ENCODE measurements around the gene PRKAB2. TPM values are rescaled to one million over a fixed set of nuclear protein-coding genes. Genes with fewer than 3 reads are reported as not detected.

The PRKAB2 gene
- total RNA-seq, 1 experiment from 2014 or later, result 17.8 TPM

DNA sequence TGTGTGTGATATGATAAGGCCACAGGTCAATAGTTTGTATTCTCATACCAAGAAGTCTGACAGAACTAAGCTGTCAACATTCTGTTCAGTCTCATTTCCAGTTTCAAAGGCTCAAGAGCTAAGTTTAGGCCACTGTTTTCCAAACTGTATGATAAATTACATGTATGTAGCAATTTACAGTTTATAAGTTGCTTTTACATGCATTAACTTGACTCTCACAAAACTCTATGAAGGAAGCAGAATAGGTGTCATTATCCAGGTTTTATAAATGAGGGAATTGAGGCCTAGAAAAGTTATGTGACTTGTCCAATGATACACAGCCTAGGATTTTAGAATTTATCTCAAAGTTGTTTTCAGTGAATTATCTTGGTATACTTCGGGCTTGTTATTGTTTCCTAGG lies 29.5 kb upstream of the PRKAB2 start:
- H3K4me1 Mint-ChIP-seq, result no peaks in the 10 kb centered on the region

More for the DNA sequence above, 29.5 kb upstream of the PRKAB2 start:
- no peak overlapping the region for H2BK120ac ChIP-seq (ENCODE audit: low read depth, low read length, poor library complexity, severe bottlenecking)
- no peak overlapping the region for H2BK20ac ChIP-seq (ENCODE audit: low read depth, low read length, poor library complexity, severe bottlenecking)
- no peaks in the 10 kb centered on the region for H3K9me3 Mint-ChIP-seq
- H3K4me2 ChIP-seq (ENCODE audit: insufficient read depth, insufficient read length, low read length), result no peak overlapping the region
- no peak overlapping the region for H3K27ac Mint-ChIP-seq
- no peak overlapping the region for H2AFZ ChIP-seq (ENCODE audit: low read length)
- no peak overlapping the region for H2BK5ac ChIP-seq (ENCODE audit: insufficient read length, low read length)
- no peaks in the 10 kb centered on the region for H3K79me2 ChIP-seq (ENCODE audit: insufficient read depth, low read length)
- H4K8ac ChIP-seq (replicated peaks; ENCODE audit: insufficient read length, low read depth, low read length), result no peak overlapping the region
- H4K91ac ChIP-seq (ENCODE audit: insufficient read length, low read depth, low read length), result no peak overlapping the region
- no peak overlapping the region for H2AK5ac ChIP-seq (ENCODE audit: insufficient read length, low read length)
- no CpG with 5 or more reads among the region's 1 CpG for WGBS (ENCODE audit: extremely low coverage, insufficient read length, low lambda C conversion rate)
- no peaks in the 10 kb centered on the region for H3K36me3 Mint-ChIP-seq (ENCODE audit: insufficient read depth in 1 of 3, low read depth in 3 of 3)
- no peaks in the 10 kb centered on the region for H3K9me3 ChIP-seq (ENCODE audit: control insufficient read depth, low read depth, low read length)
- no peak overlapping the region for H4K5ac ChIP-seq (ENCODE audit: insufficient read length, low read depth, low read length)
- H3K23me2 ChIP-seq (ENCODE audit: insufficient read length, low read depth, low read length, poor library complexity, severe bottlenecking), result no peaks in the 10 kb centered on the region
- no peak for TF ChIP-seq CTCF (conservative IDR thresholded peaks at IDR 0.05)
- no peak overlapping the region for H3T11ph ChIP-seq (ENCODE audit: low read length)
- no peak overlapping the region for H2BK15ac ChIP-seq (ENCODE audit: low read depth, low read length)
- no peak overlapping the region for H3K56ac ChIP-seq (ENCODE audit: insufficient read length, low read depth, low read length)
- H3K18ac ChIP-seq (ENCODE audit: insufficient read length, low read depth, low read length), result no peak overlapping the region
- no peaks in the 10 kb centered on the region; the same call in 1 of the 2 replicates for H3K27me3 Mint-ChIP-seq (ENCODE audit: low read depth)
- no peaks in the 10 kb centered on the region for H3K27me3 ChIP-seq (ENCODE audit: insufficient read depth, low read length)
- no peaks in the 10 kb centered on the region for H3K79me1 ChIP-seq (ENCODE audit: insufficient read depth, low read depth, low read length, poor library complexity, severe bottlenecking)
- H4K20me1 ChIP-seq (ENCODE audit: control insufficient read depth, insufficient read depth, insufficient read length), result no peaks in the 10 kb centered on the region
- no peak for DNase-seq
- H3K9ac ChIP-seq (ENCODE audit: extremely low read depth, insufficient read length, low read length), result no peak overlapping the region
- H3K14ac ChIP-seq (ENCODE audit: insufficient read depth, low read length), result no peak overlapping the region
- H2BK12ac ChIP-seq (ENCODE audit: insufficient read length, low read depth, low read length), result no peak overlapping the region
- no peak overlapping the region for H3K23ac ChIP-seq (ENCODE audit: insufficient read length, low read depth, low read length)
- H3K27ac ChIP-seq (ENCODE audit: insufficient read length, low read depth, low read length), result no peak overlapping the region
- no peak overlapping the region for H3K4me3 Mint-ChIP-seq
- no peaks in the 10 kb centered on the region for H3K4me1 ChIP-seq (ENCODE audit: insufficient read depth, low read length)
- no peak overlapping the region for H3K4ac ChIP-seq (ENCODE audit: low read depth, low read length)
